ENCODE measurements around the gene COA1. TPM values are rescaled to one million over a fixed set of nuclear protein-coding genes. Genes with fewer than 3 reads are reported as not detected.

COA1 gene
- total RNA-seq, 4 donors from 2014 or later: 34.0 to 84.2 (median 54.4) TPM

- Histone ChIP-seq H3K4me1 (peaks cover 0 to 2% (median 0%) of the 10 kb centered on the region in 4 donors), H3K27me3 (no peaks in the 10 kb centered on the region), H3K9me3 (no peaks in the 10 kb centered on the region), H3K27ac (no peak overlapping the region), H3K4me3 (no peak overlapping the region), H3K36me3 (no peaks in the 10 kb centered on the region)
- no peak for DNase-seq
- TF ChIP-seq POLR2A (IDR thresholded peaks at IDR 0.05) (no peak), CTCF (IDR thresholded peaks at IDR 0.05) (no peak)
Observed at GRCh38 chr7:43660141-43660540, 69.2 kb downstream of the COA1 start.

- H3K27me3 ChIP-seq: no peaks in the 10 kb centered on the region
- no peaks in the 10 kb centered on the region for H3K36me3 ChIP-seq
- no peaks in the 10 kb centered on the region for H3K9me3 ChIP-seq
- no peak overlapping the region for H3K4me3 ChIP-seq
- no peak for TF ChIP-seq CTCF (IDR thresholded peaks at IDR 0.05)
- no peak for TF ChIP-seq POLR2A (IDR thresholded peaks at IDR 0.05)
- H3K4me1 ChIP-seq: no peaks in the 10 kb centered on the region
- no peak for DNase-seq
- H3K27ac ChIP-seq: peak overlapping the region in 1 of 4 donors; percentile 61
Observed at GRCh38 chr7:43659549-43659896, 69.8 kb downstream of the COA1 start.

- Histone ChIP-seq H3K4me1 (peaks cover 0 to 4% (median 0%) of the 10 kb centered on the region in 4 donors), H3K36me3 (no peaks in the 10 kb centered on the region), H3K4me3 (no peak overlapping the region), H3K27ac (peak overlapping the region in 2 of 4 donors; percentile 26 to 61), H3K9me3 (no peaks in the 10 kb centered on the region), H3K27me3 (no peaks in the 10 kb centered on the region)
- no peak for DNase-seq
- TF ChIP-seq POLR2A (IDR thresholded peaks at IDR 0.05): no peak
- TF ChIP-seq CTCF (IDR thresholded peaks at IDR 0.05): no peak
Observed at GRCh38 chr7:43658718-43659548, 70.4 kb downstream of the COA1 start.

- Histone ChIP-seq H3K9me3 (no peaks in the 10 kb centered on the region), H3K4me3 (no peak overlapping the region), H3K36me3 (no peaks in the 10 kb centered on the region), H3K4me1 (peaks cover 0 to 12% (median 3%) of the 10 kb centered on the region in 4 donors), H3K27me3 (no peaks in the 10 kb centered on the region), H3K27ac (no peak overlapping the region)
- no peak for DNase-seq
- TF ChIP-seq CTCF (IDR thresholded peaks at IDR 0.05): no peak
Observed at GRCh38 chr7:43656997-43657396, 72.3 kb downstream of the COA1 start.

GRCh38 chr7:43655584-43655983, 73.7 kb downstream of the COA1 start:
- Histone ChIP-seq H3K27me3 (no peaks in the 10 kb centered on the region), H3K4me3 (no peak overlapping the region), H3K36me3 (no peaks in the 10 kb centered on the region), H3K9me3 (no peaks in the 10 kb centered on the region), H3K4me1 (peaks cover 0 to 22% (median 10%) of the 10 kb centered on the region in 4 donors), H3K27ac (no peak overlapping the region)
- TF ChIP-seq CTCF (IDR thresholded peaks at IDR 0.05): no peak
- TF ChIP-seq POLR2A (IDR thresholded peaks at IDR 0.05): no peak
- no peak for DNase-seq

Measured in Peyer's patch (tissue), 4 donors.